ENCODE data around the gene ACVR1C. TPM values are rescaled to one million over a fixed set of nuclear protein-coding genes. Genes with fewer than 3 reads are reported as not detected.

ACVR1C gene
- total and polyA plus RNA-seq, 2 donors (not counting 1 experiment from before 2014, with no cell fraction given): 0.24 to 0.52 TPM

- Mint-ChIP-seq H3K27me3 (no peaks in the 10 kb centered on the region), H3K27ac (no peak overlapping the region), H3K4me3 (no peak overlapping the region), H3K9me3 (ENCODE audit: insufficient read depth) (no peaks in the 10 kb centered on the region), H3K4me1 (peaks cover 22% of the 10 kb centered on the region)
- H3K79me2 ChIP-seq (ENCODE audit: control insufficient read depth, insufficient read depth, low read length): no peaks in the 10 kb centered on the region
- no peaks in the 10 kb centered on the region for H3K27me3 ChIP-seq (replicated peaks in 1 of 4; ENCODE audit: control extremely low read depth in 1 of 4, control insufficient read depth in 3 of 4, insufficient read depth in 4 of 4, low read length in 3 of 4)
- TF ChIP-seq EZH2 (IDR thresholded peaks at IDR 0.05; ENCODE audit: borderline replicate concordance, insufficient read depth, low read depth, low read length, poor library complexity, severe bottlenecking) (no peak), CTCF (IDR thresholded peaks at IDR 0.05) (no peak)
- CTCF ChIA-PET: interaction anchor here (0.6 to 10.6 kb wide), 11 partner anchors 9 to 182 kb away, joined by 3 to 157 read pairs (median 4); partner anchors contain the start of gene ERMN
- POLR2A ChIA-PET: no interaction called here
- no peaks in the 10 kb centered on the region for H3K9me3 ChIP-seq (ENCODE audit: control extremely low read depth in 1 of 3, control insufficient read depth in 2 of 3, insufficient read depth in 1 of 3, low read length in 2 of 3)
- intact Hi-C loops (cut with micrococcal nuclease): no loop called here
- H4K20me1 ChIP-seq (ENCODE audit: control insufficient read depth, insufficient read depth, low read length, poor library complexity, severe bottlenecking): no peaks in the 10 kb centered on the region
- no peak for ATAC-seq (ENCODE audit: low read depth)
- H3K4me2 ChIP-seq (replicated peaks; ENCODE audit: low read depth, low read length, poor library complexity, severe bottlenecking): no peak overlapping the region
- no peak overlapping the region for H3K4me3 ChIP-seq (ENCODE audit: control extremely low read depth in 1 of 5, extremely low read depth in 1 of 5, insufficient read depth in 1 of 5, low read depth in 2 of 5, low read length in 4 of 5)
- H3K4me1 ChIP-seq (ENCODE audit: control insufficient read depth in 2 of 2, insufficient read depth in 2 of 2, low read length in 2 of 2): peaks cover 6 to 14% of the 10 kb centered on the region in 2 donors
- H3K9ac ChIP-seq (ENCODE audit: low read length): no peak overlapping the region
- WGBS (ENCODE audit: insufficient coverage): no CpG with 5 or more reads among the region's 3 CpGs
- no peak overlapping the region for H2AFZ ChIP-seq (ENCODE audit: insufficient read depth, low read depth, low read length, poor library complexity, severe bottlenecking)
- no peaks in the 10 kb centered on the region for H3K36me3 ChIP-seq (replicated peaks in 1 of 2; ENCODE audit: control extremely low read depth in 1 of 2, control insufficient read depth in 1 of 2, extremely low read depth in 1 of 2, insufficient read depth in 2 of 2, low read length in 1 of 2)
- no peak overlapping the region for H3K27ac ChIP-seq (ENCODE audit: low read length in 2 of 2)
- no peak for DNase-seq
Measured at GRCh38 chr2:157488877-157489276, 139.8 kb downstream of the ACVR1C start.

GRCh38 chr2:157487747-157488146 lies 140.9 kb downstream of the ACVR1C start:
- Histone ChIP-seq H3K9ac (ENCODE audit: low read length) (no peak overlapping the region), H4K20me1 (ENCODE audit: control insufficient read depth, insufficient read depth, low read length, poor library complexity, severe bottlenecking) (no peaks in the 10 kb centered on the region), H3K9me3 (ENCODE audit: control extremely low read depth in 1 of 3, control insufficient read depth in 2 of 3, insufficient read depth in 1 of 3, low read length in 2 of 3) (no peaks in the 10 kb centered on the region), H2AFZ (ENCODE audit: insufficient read depth, low read depth, low read length, poor library complexity, severe bottlenecking) (no peak overlapping the region), H3K4me2 (replicated peaks; ENCODE audit: low read depth, low read length, poor library complexity, severe bottlenecking) (no peak overlapping the region), H3K4me1 (ENCODE audit: control insufficient read depth in 2 of 2, insufficient read depth in 2 of 2, low read length in 2 of 2) (peaks cover 0 to 7% of the 10 kb centered on the region in 2 donors), H3K36me3 (replicated peaks in 1 of 2; ENCODE audit: control extremely low read depth in 1 of 2, control insufficient read depth in 1 of 2, extremely low read depth in 1 of 2, insufficient read depth in 2 of 2, low read length in 1 of 2) (no peaks in the 10 kb centered on the region), H3K27me3 (replicated peaks in 1 of 4; ENCODE audit: control extremely low read depth in 1 of 4, control insufficient read depth in 3 of 4, insufficient read depth in 4 of 4, low read length in 3 of 4) (no peaks in the 10 kb centered on the region), H3K4me3 (ENCODE audit: control extremely low read depth in 1 of 5, extremely low read depth in 1 of 5, insufficient read depth in 1 of 5, low read depth in 2 of 5, low read length in 4 of 5) (no peak overlapping the region), H3K79me2 (ENCODE audit: control insufficient read depth, insufficient read depth, low read length) (no peaks in the 10 kb centered on the region), H3K27ac (ENCODE audit: low read length in 2 of 2) (no peak overlapping the region)
- no peak overlapping the region for H3K27ac Mint-ChIP-seq
- no CpG with 5 or more reads among the region's 3 CpGs for WGBS (ENCODE audit: insufficient coverage)
- intact Hi-C loops (cut with micrococcal nuclease): no loop called here
- POLR2A ChIA-PET: interaction anchor here (0.9 kb wide), 1 partner anchor 49 kb away, joined by 3 read pairs; no protein-coding TSS in a partner anchor
- H3K4me1 Mint-ChIP-seq: peaks cover 11% of the 10 kb centered on the region
- DNase-seq: no peak
- CTCF ChIA-PET: interaction anchor here (1.2 to 10.6 kb wide), 10 partner anchors 10 to 185 kb away, joined by 3 to 157 read pairs (median 8); partner anchors contain the start of gene ERMN
- no peaks in the 10 kb centered on the region for H3K9me3 Mint-ChIP-seq (ENCODE audit: insufficient read depth)
- H3K27me3 Mint-ChIP-seq: no peaks in the 10 kb centered on the region
- TF ChIP-seq CTCF (IDR thresholded peaks at IDR 0.05) (no peak), EZH2 (IDR thresholded peaks at IDR 0.05; ENCODE audit: borderline replicate concordance, insufficient read depth, low read depth, low read length, poor library complexity, severe bottlenecking) (no peak)
- no peak overlapping the region for H3K4me3 Mint-ChIP-seq
- no peak for ATAC-seq (ENCODE audit: low read depth)
